HepG2 (cell line): ENCODE measurements around the gene BCAS1. TPM values are rescaled to one million over a fixed set of nuclear protein-coding genes. Genes with fewer than 3 reads are reported as not detected.
A peak's percentile ranks its signal among the peaks of the same experiment; 100 is the strongest.

Experiments
- ATAC-seq: fragments of 200-7000 bp; cut with Tn5 transposase; 3 replicates; pipeline ENCODE4 v1.9.1; 2020; ENCODE audit warnings: mild to moderate bottlenecking, moderate library complexity
- BruUV-seq: library from RNA; stranded (reverse); fragments of 400-500 nt; replicated peaks from 2 replicates; lab custom pipeline; 2021; lab: Mats Ljungman, UMichigan
- CTCF ChIA-PET: fragments of 300-600 bp; formaldehyde crosslinking; extraction: SDS; loops from one replicate; lab custom pipeline; 2021; ENCODE audit warnings: low total read pairs, inconsistent platforms, low intra/inter-chr PET ratio; lab: Yijun Ruan, JAX
- POLR2A ChIA-PET: fragments of 350-600 bp; sonication (Branson Sonifier 250); formaldehyde crosslinking; loops from one replicate; lab custom pipeline; 2020; ENCODE audit warnings: antibody characterized with exemption, inconsistent platforms; lab: Yijun Ruan, JAX
- DNase-seq: peaks from one replicate; pipeline ENCODE4 v3.0.0-alpha.2; 2015; ENCODE audit warnings: low spot score
- FAIRE-seq: peaks from 3 replicates; lab custom pipeline; 2011; peaks lifted over from hg19 to GRCh38; lab: Jason Lieb, UNC
- H2AFZ ChIP-seq: one replicate; pipeline ENCODE4 v1.6.1; 2011; ENCODE audit warnings: low read length, inconsistent platforms
- H3K27ac ChIP-seq: fragments of 300-600 bp; 3 replicates; pipeline ENCODE4 v1.8.0; 2011; ENCODE audit warnings: mixed run types, mild to moderate bottlenecking, mixed read lengths, low read length, inconsistent platforms; ENCODE audit not compliant: insufficient read depth; ENCODE audit errors: extremely low read length
- H3K27me3 ChIP-seq, 2 experiments: fragments of 200-600 bp in 1 of 2; 2 replicates in 1 of 2; 3 replicates in 1 of 2; pipeline versions ENCODE4 v1.6.0 to v1.8.0; 2011; ENCODE audit warnings: low read length in 2 of 2, mild to moderate bottlenecking in 2 of 2, moderate library complexity in 2 of 2, inconsistent platforms in 1 of 2; ENCODE audit not compliant: insufficient read depth in 2 of 2, control insufficient read depth in 1 of 2
- H3K36me3 ChIP-seq, 2 experiments: fragments of 200-600 bp in 1 of 2; replicated peaks in 1 of 2; 2 replicates in 1 of 2; 3 replicates in 1 of 2; pipeline versions ENCODE4 v1.5.1 to v1.8.0; 2011; ENCODE audit warnings: low read length in 2 of 2, inconsistent platforms in 1 of 2; ENCODE audit not compliant: insufficient read depth in 2 of 2, control insufficient read depth in 1 of 2
- H3K4me1 ChIP-seq: 2 replicates; pipeline ENCODE4 v1.5.1; 2012; ENCODE audit warnings: low read length, inconsistent platforms; ENCODE audit not compliant: insufficient read depth
- H3K4me2 ChIP-seq: 2 replicates; pipeline ENCODE4 v1.6.0; 2011; ENCODE audit warnings: low read depth, low read length, inconsistent platforms
- H3K4me3 ChIP-seq, 3 experiments: fragments of 200-600 bp in 1 of 3; sonication (generic), shearing (Covaris generic) in 1 of 3; replicated peaks in 1 of 3; 2 replicates each; pipeline ENCODE4 v1.5.1; 2011 to 2016; ENCODE audit warnings: low read length in 3 of 3, inconsistent platforms in 2 of 3, low read depth in 2 of 3, mild to moderate bottlenecking in 2 of 3, control low read depth in 1 of 3, mixed read lengths in 1 of 3; ENCODE audit not compliant: insufficient read depth in 1 of 3
- H3K79me2 ChIP-seq: one replicate; pipeline ENCODE4 v1.6.1; 2011; ENCODE audit warnings: low read length, inconsistent platforms; ENCODE audit not compliant: insufficient read depth
- H3K9ac ChIP-seq: 2 replicates; pipeline ENCODE4 v1.6.0; 2011; ENCODE audit warnings: mild to moderate bottlenecking, low read depth, low read length, inconsistent platforms; ENCODE audit not compliant: insufficient read depth
- H3K9me3 ChIP-seq: 2 replicates; pipeline ENCODE4 v1.5.1; 2012; ENCODE audit warnings: mild to moderate bottlenecking, low read length
- H4K20me1 ChIP-seq: 2 replicates; pipeline ENCODE4 v1.6.0; 2011; ENCODE audit warnings: inconsistent platforms, mild to moderate bottlenecking, low read length, moderate library complexity; ENCODE audit not compliant: insufficient read depth
- ETS1 ChIP-seq: sonication (generic); formaldehyde crosslinking; IDR thresholded peaks from 2 replicates; pipeline ENCODE4 v1.4.0; 2020; ENCODE audit warnings: missing genetic modification reagents
- FOXK2 ChIP-seq: fragments of 450-650 bp; IDR thresholded peaks from 2 replicates; pipeline ENCODE4 v1.6.1; 2016
- HIC2 ChIP-seq: sonication (generic); formaldehyde crosslinking; IDR thresholded peaks from 2 replicates; pipeline ENCODE4 v1.9.0; 2022; ENCODE audit warnings: low read depth, missing genetic modification reagents
- MAFK ChIP-seq, 2 experiments: IDR thresholded peaks in 1 of 2; conservative IDR thresholded peaks in 1 of 2; 2 replicates each; pipeline ENCODE4 v1.6.1; 2011; ENCODE audit warnings: improper control_type of control experiment in 2 of 2, low read length in 2 of 2
- MTF1 ChIP-seq: sonication (generic); formaldehyde crosslinking; IDR thresholded peaks from 2 replicates; pipeline ENCODE4 v1.5.0; 2020; ENCODE audit warnings: missing genetic modification reagents
- SUZ12 ChIP-seq: fragments of 150-350 bp; IDR thresholded peaks from 2 replicates; pipeline ENCODE4 v1.6.1; 2014; ENCODE audit warnings: low read depth, low read length
- TMF1 ChIP-seq: sonication (generic); formaldehyde crosslinking; IDR thresholded peaks from 2 replicates; pipeline ENCODE4 v1.8.1; 2022; ENCODE audit warnings: low read depth, missing genetic modification reagents
- WIZ ChIP-seq: sonication (generic); formaldehyde crosslinking; IDR thresholded peaks from 2 replicates; pipeline ENCODE4 v1.5.1; 2020; ENCODE audit warnings: mild to moderate bottlenecking, missing genetic modification reagents
- ZNF30 ChIP-seq: sonication (generic); formaldehyde crosslinking; IDR thresholded peaks from 2 replicates; pipeline ENCODE4 v1.5.0; 2020; ENCODE audit warnings: mild to moderate bottlenecking, missing genetic modification reagents
- WGBS: methylation state at CpG from one replicate; pipeline ENCODE4 v1.1.6; 2017; ENCODE audit warnings: low lambda C conversion rate; 5-methylcytosine and 5-hydroxymethylcytosine counted together
- in situ Hi-C: cut with HindIII; loops from 2 replicates; pipeline ENCODE4 v1.10.0; 2017; ENCODE audit warnings: low pct_unique_long_range_greater_than_20kb; ENCODE audit not compliant: extremely low pct_ligation_motif_present
- intact Hi-C: fragments of 100-400 bp; cut with micrococcal nuclease; formaldehyde crosslinking; loops from one replicate; pipeline ENCODE4 v1.10.0; 2022; ENCODE audit not compliant: unreplicated experiment
- polyA plus RNA-seq, 8 experiments: library from polyadenylated mRNA; depleted of rRNA in 3 of 8; stranded (reverse) in 7 of 8; unstranded in 1 of 8; fragments of >200 nt; fragmentation: Illumina TruSeq in 4 of 8; extraction: Trizol in 4 of 8; gene quantifications; 2 replicates each; pipeline versions ENCODE4 v1.2.1 to v1.2.3, GENCODE V29; 2011 to 2016; ENCODE audit warnings: low read depth in 4 of 8, missing spikeins in 1 of 8, mixed read lengths in 1 of 8; ENCODE audit not compliant: insufficient read depth in 1 of 8
- total RNA-seq, 5 experiments: library from RNA; depleted of rRNA; stranded (reverse); fragments of >200 nt; fragmentation: Illumina TruSeq; extraction: Trizol; gene quantifications; 2 replicates each; pipeline ENCODE4 v1.2.3, GENCODE V29; 2016; ENCODE audit warnings: low read depth in 1 of 5

BCAS1 gene
- total and polyA plus RNA-seq, 2 of the 13 experiments (the other 11 are each of a cell fraction or from before 2014, with no cell fraction given) = 0.55 to 0.91 TPM

GRCh38 chr20:54021446-54022235, 48.8 kb downstream of the BCAS1 start:
- FAIRE-seq (no peak), ATAC-seq (no peak), DNase-seq (no peak)
- no peak overlapping the region for H3K4me3 ChIP-seq
- ChIA-PET POLR2A (no interaction called here), CTCF (no interaction called here)
- no peaks in the 10 kb centered on the region for H4K20me1 ChIP-seq
- BruUV-seq = no TSS peak
- intact Hi-C loops = no loop called here
- no peaks in the 10 kb centered on the region for H3K27me3 ChIP-seq
- no peak overlapping the region for H3K4me2 ChIP-seq
- TF ChIP-seq MAFK (conservative IDR thresholded peaks at IDR 0.05 in 1 of 2, IDR thresholded peaks at IDR 0.05 in 1 of 2; ENCODE audit: low read length in 2 of 2) (0 out of 4 replicates have a peak, but pooled peaks of 1 of the 2 experiments have one; percentile 4), FOXK2 (no peak)
- WGBS = 70% methylated on average over 7 of the region's 7 CpGs
- no peak overlapping the region for H3K27ac ChIP-seq
- H3K9me3 ChIP-seq = no peaks in the 10 kb centered on the region
- no peak overlapping the region for H2AFZ ChIP-seq
- no peaks in the 10 kb centered on the region for H3K4me1 ChIP-seq
- in situ Hi-C loops = no loop called here
- no peaks in the 10 kb centered on the region for H3K79me2 ChIP-seq
- no peaks in the 10 kb centered on the region for H3K36me3 ChIP-seq
- H3K9ac ChIP-seq = no peak overlapping the region

- in situ Hi-C loops = no loop called here
- no peak for DNase-seq
- intact Hi-C loops = no loop called here
- no peaks in the 10 kb centered on the region for H3K27me3 ChIP-seq
- ChIA-PET POLR2A (no interaction called here), CTCF (no interaction called here)
- TF ChIP-seq MTF1 (CRISPR knock-in tag) (no peak), ETS1 (no peak), HIC2 (CRISPR knock-in tag) (no peak), WIZ (no peak), SUZ12 (no peak), ZNF30 (no peak), TMF1 (CRISPR knock-in tag) (no peak)
- no peak overlapping the region for H3K4me2 ChIP-seq
- H4K20me1 ChIP-seq = no peaks in the 10 kb centered on the region
- no TSS peak for BruUV-seq
- no peaks in the 10 kb centered on the region for H3K36me3 ChIP-seq
- H3K4me3 ChIP-seq = no peak overlapping the region
- H3K9ac ChIP-seq = no peak overlapping the region
- H2AFZ ChIP-seq = no peak overlapping the region
- ATAC-seq = no peak
- WGBS = 70% methylated on average over 3 of the region's 3 CpGs
- H3K4me1 ChIP-seq = no peaks in the 10 kb centered on the region
- FAIRE-seq = no peak
- H3K9me3 ChIP-seq = no peaks in the 10 kb centered on the region
- H3K27ac ChIP-seq = no peak overlapping the region
- H3K79me2 ChIP-seq = no peaks in the 10 kb centered on the region
Measured at GRCh38 chr20:54020868-54021267, 49.5 kb downstream of the BCAS1 start.
